Thyroid gland (tissue), 4 donors: ENCODE data around the gene ORAI2.

ENCODE experiments used
- CTCF ChIP-seq, 6 experiments: fragments of 200-600 bp in 3 of 6; fragments of 450-650 bp in 3 of 6; sonication (generic) in 3 of 6; IDR thresholded peaks; one replicate each; pipeline ENCODE4 v1.5.1; 2016 to 2019; ENCODE audit warnings: antibody characterized with exemption in 6 of 6, mild to moderate bottlenecking in 2 of 6, inconsistent platforms in 1 of 6, moderate library complexity in 1 of 6
- POLR2A ChIP-seq, 2 donors: fragments of 450-650 bp; IDR thresholded peaks; one replicate each; pipeline ENCODE4 v1.6.1; 2017; ENCODE audit warnings: antibody characterized with exemption in 2 of 2, mild to moderate bottlenecking in 2 of 2, moderate library complexity in 1 of 2

GRCh38 chr7:102409340-102409739 is 24.0 kb upstream of the ORAI2 start:
- TF ChIP-seq CTCF (IDR thresholded peaks at IDR 0.05) (no peak), POLR2A (IDR thresholded peaks at IDR 0.05) (no peak)
